ENCODE results near the gene CTSE. TPM values are rescaled to one million over a fixed set of nuclear protein-coding genes. Genes with fewer than 3 reads are reported as not detected.

CTSE gene
- total RNA-seq, 4 donors from 2014 or later, result 3.6 to 8.1 (median 3.6) TPM; not detected in 1

DNA sequence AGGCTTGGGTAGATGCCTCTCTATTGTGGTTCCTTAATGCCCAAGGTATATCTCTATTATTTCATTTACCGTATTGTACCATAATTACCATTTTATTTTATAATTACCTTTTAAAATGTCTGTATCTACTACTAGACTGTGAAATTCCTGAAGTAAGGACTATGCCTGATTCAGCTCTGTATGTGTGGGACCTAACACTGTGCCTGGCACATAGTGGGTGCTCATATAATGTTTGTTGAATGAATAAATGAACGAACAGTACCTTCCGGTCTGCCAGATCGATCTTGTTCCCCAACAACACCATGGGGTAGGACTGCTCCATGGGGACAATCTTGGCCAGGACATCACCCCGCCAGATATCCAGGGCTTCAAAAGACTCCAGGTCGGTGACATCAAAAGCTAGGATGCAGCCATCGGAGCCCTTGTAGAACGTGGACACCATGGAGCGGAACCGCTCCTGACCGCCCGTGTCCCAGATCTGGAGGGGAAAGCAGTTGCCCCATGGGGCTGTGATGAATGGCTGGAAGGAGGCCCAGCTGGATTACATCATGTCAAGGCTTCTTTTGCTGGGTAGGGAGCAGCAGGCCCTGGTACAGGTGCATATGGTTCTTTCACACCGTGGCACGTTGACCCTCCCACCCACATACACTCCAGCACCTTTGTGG is 31.3 kb downstream of the CTSE start:
- no peaks in the 10 kb centered on the region for H3K36me3 ChIP-seq
- no peaks in the 10 kb centered on the region for H3K4me1 ChIP-seq
- no peak overlapping the region for H3K4me3 ChIP-seq
- no peaks in the 10 kb centered on the region for H3K27me3 ChIP-seq
- TF ChIP-seq, protein P1, sequence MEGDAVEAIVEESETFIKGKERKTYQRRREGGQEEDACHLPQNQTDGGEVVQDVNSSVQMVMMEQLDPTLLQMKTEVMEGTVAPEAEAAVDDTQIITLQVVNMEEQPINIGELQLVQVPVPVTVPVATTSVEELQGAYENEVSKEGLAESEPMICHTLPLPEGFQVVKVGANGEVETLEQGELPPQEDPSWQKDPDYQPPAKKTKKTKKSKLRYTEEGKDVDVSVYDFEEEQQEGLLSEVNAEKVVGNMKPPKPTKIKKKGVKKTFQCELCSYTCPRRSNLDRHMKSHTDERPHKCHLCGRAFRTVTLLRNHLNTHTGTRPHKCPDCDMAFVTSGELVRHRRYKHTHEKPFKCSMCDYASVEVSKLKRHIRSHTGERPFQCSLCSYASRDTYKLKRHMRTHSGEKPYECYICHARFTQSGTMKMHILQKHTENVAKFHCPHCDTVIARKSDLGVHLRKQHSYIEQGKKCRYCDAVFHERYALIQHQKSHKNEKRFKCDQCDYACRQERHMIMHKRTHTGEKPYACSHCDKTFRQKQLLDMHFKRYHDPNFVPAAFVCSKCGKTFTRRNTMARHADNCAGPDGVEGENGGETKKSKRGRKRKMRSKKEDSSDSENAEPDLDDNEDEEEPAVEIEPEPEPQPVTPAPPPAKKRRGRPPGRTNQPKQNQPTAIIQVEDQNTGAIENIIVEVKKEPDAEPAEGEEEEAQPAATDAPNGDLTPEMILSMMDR (IDR thresholded peaks at IDR 0.05), result no peak
- no peak for TF ChIP-seq POLR2A (IDR thresholded peaks at IDR 0.05)
- no peak for DNase-seq
- H3K9me3 ChIP-seq, result no peaks in the 10 kb centered on the region
- H3K27ac ChIP-seq, result no peak overlapping the region

DNA sequence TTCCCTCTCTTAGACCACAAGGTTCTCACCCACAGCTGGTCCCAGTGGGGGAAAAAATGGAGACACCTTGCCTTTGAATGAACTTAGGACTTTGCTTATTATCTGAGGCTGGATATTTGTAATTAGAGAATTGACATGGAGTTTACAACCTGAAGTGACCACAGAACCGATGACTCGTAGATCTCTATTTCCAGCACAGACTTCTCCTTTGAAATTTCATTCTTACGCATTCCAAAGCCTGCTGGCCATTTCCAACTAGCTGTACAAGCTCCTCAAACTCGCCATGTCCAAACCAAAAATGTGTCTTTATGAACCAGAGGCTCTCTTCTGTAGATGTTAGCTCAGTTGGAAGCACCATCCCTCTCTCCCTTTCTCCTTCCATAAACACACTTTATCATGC is 32.5 kb downstream of the CTSE start:
- no peak overlapping the region for H3K27ac ChIP-seq
- H3K36me3 ChIP-seq, result no peaks in the 10 kb centered on the region
- no peaks in the 10 kb centered on the region for H3K27me3 ChIP-seq
- H3K9me3 ChIP-seq, result no peaks in the 10 kb centered on the region
- no peak overlapping the region for H3K4me3 ChIP-seq
- TF ChIP-seq POLR2A (IDR thresholded peaks at IDR 0.05), result no peak
- TF ChIP-seq, protein P1 (IDR thresholded peaks at IDR 0.05), result no peak
- no peak for DNase-seq
- H3K4me1 ChIP-seq, result no peaks in the 10 kb centered on the region

DNA sequence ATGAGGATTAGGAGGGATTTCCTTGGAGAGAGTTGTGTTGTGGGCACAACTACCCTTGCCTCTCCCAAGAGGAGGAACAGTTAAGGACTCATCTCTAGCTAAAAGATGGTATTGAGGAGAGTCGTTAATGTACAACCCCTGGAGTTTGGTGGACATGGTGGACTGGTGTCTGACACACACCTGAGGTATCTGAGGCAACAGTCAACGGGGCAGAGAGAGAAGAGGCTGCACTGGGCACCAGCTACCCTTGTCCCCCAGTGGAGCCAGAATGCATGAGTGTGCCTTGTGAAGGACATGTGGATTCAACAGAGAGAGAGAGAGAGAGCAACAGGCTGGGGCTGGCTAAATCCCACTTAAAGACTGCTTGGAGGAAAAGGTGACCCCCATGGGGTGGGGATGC is 33.5 kb downstream of the CTSE start:
- Histone ChIP-seq H3K36me3 (no peaks in the 10 kb centered on the region), H3K27me3 (no peaks in the 10 kb centered on the region), H3K4me1 (no peaks in the 10 kb centered on the region), H3K27ac (no peak overlapping the region), H3K4me3 (no peak overlapping the region), H3K9me3 (no peaks in the 10 kb centered on the region)
- DNase-seq, result no peak
- TF ChIP-seq, protein P1 (IDR thresholded peaks at IDR 0.05), result no peak
- no peak for TF ChIP-seq POLR2A (IDR thresholded peaks at IDR 0.05)

GRCh38 chr1:205989786-205990185 is 33.9 kb downstream of the CTSE start:
- no peaks in the 10 kb centered on the region for H3K4me1 ChIP-seq
- no peak overlapping the region for H3K27ac ChIP-seq
- no peak for DNase-seq
- H3K36me3 ChIP-seq, result no peaks in the 10 kb centered on the region
- no peak for TF ChIP-seq POLR2A (IDR thresholded peaks at IDR 0.05)
- TF ChIP-seq, protein P1 (IDR thresholded peaks at IDR 0.05), result no peak
- no peak overlapping the region for H3K4me3 ChIP-seq
- H3K27me3 ChIP-seq, result no peaks in the 10 kb centered on the region
- no peaks in the 10 kb centered on the region for H3K9me3 ChIP-seq

DNA sequence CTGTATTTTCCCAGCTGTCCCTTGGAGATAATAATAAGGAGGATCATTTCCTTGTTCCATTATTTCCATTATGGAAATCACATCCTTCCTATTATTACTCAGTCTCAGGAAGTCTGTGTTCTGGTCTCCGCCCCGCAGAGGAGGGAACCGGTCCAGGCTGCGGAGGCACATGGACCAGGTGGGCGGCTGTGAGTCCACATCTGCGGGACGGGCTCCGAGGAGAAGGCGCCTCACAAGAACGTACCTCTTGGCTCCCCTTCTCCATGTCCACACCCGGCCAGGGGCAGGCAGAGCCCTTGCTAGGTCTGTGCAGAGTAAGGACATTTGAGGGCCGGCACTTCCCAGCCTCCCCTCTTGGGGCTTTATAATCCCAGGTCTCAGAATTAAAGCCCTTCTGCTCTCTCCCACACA is 35.1 kb downstream of the CTSE start:
- H3K27ac ChIP-seq, result no peak overlapping the region
- peaks cover 0 to 6% (median 0%) of the 10 kb centered on the region in 4 donors for H3K4me1 ChIP-seq
- TF ChIP-seq POLR2A (IDR thresholded peaks at IDR 0.05), result no peak
- TF ChIP-seq, protein P1 (IDR thresholded peaks at IDR 0.05), result no peak
- no peaks in the 10 kb centered on the region for H3K36me3 ChIP-seq
- H3K4me3 ChIP-seq, result no peak overlapping the region
- no peak for DNase-seq
- H3K27me3 ChIP-seq, result no peaks in the 10 kb centered on the region
- H3K9me3 ChIP-seq, result no peaks in the 10 kb centered on the region
